ENCODE data around the gene SH3BGRL3.

SH3BGRL3 gene

DNA sequence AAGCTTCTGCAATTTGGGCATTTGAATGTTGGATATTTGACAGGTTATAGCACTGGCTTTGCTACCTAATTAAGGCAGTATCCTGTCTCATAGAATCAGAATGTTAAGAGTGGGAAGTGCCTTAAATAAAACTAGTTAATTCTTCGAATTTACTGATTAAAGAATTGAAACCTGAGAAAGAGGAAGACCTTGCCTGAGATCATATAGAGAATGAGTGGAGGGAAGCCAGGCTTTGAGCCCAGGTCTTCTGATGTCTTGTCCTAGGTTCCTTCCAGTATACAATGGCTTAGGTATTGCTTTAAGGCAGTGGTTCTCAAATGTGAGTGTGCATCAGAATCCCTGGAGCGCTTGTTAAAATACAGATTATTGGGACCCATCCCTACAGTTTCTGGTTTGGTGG is 20.9 kb upstream of the SH3BGRL3 start:
- peaks cover 25% of the 10 kb centered on the region for H4K20me1 ChIP-seq (ENCODE audit: insufficient read depth, low read length, poor library complexity, severe bottlenecking)
- peaks cover 29% of the 10 kb centered on the region for H3K79me2 ChIP-seq (ENCODE audit: insufficient read depth, low read length)
- H2AFZ ChIP-seq (ENCODE audit: low read length) = no peak overlapping the region
- H3F3A ChIP-seq (ENCODE audit: low read depth) = no peaks in the 10 kb centered on the region
- H3K4me3 ChIP-seq (ENCODE audit: low read length, poor library complexity, severe bottlenecking) = no peak overlapping the region
- H3K9me2 ChIP-seq (replicated peaks; ENCODE audit: low read depth, low read length) = no peaks in the 10 kb centered on the region
- H3K4me2 ChIP-seq (ENCODE audit: low read depth, low read length, poor library complexity, severe bottlenecking) = no peak overlapping the region
- peaks cover 92% of the 10 kb centered on the region for H3K36me3 ChIP-seq (ENCODE audit: insufficient read depth, low read length)
- no peaks in the 10 kb centered on the region for H3K27me3 ChIP-seq (ENCODE audit: insufficient read depth, low read length, poor library complexity, severe bottlenecking)
- TF ChIP-seq EZH2phosphoT487 (IDR thresholded peaks at IDR 0.05; ENCODE audit: borderline replicate concordance) = no peak
- TF ChIP-seq, protein P1, sequence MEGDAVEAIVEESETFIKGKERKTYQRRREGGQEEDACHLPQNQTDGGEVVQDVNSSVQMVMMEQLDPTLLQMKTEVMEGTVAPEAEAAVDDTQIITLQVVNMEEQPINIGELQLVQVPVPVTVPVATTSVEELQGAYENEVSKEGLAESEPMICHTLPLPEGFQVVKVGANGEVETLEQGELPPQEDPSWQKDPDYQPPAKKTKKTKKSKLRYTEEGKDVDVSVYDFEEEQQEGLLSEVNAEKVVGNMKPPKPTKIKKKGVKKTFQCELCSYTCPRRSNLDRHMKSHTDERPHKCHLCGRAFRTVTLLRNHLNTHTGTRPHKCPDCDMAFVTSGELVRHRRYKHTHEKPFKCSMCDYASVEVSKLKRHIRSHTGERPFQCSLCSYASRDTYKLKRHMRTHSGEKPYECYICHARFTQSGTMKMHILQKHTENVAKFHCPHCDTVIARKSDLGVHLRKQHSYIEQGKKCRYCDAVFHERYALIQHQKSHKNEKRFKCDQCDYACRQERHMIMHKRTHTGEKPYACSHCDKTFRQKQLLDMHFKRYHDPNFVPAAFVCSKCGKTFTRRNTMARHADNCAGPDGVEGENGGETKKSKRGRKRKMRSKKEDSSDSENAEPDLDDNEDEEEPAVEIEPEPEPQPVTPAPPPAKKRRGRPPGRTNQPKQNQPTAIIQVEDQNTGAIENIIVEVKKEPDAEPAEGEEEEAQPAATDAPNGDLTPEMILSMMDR (conservative IDR thresholded peaks at IDR 0.05; ENCODE audit: low read length) = no peak
- no peak overlapping the region for H3K9ac ChIP-seq (ENCODE audit: low read depth, low read length, poor library complexity, severe bottlenecking)
- H3K9me3 ChIP-seq (ENCODE audit: insufficient read depth, low read depth, low read length) = no peaks in the 10 kb centered on the region
- no peaks in the 10 kb centered on the region for H3K4me1 ChIP-seq (ENCODE audit: insufficient read depth, low read length, poor library complexity, severe bottlenecking)

DNA sequence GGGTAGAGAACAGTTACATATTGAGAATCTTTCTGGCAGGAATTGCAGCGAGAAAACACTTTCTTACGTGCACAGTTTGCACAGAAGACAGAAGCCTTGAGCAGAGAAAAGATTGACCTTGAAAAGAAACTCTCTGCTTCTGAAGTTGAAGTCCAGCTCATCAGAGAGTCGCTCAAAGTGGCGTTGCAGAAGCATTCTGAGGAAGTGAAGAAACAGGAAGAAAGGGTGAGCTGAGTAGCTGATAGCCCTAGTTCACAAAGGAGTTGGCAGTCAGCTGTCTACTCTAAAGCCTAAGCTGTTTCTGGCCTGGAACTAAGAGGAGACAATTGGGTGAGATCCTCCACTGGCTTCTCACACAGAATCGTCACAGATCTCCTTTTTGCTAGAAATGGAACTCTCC is 20.3 kb upstream of the SH3BGRL3 start:
- Histone ChIP-seq H3K79me2 (ENCODE audit: insufficient read depth, low read length) (peaks cover 23% of the 10 kb centered on the region), H3K9me3 (ENCODE audit: insufficient read depth, low read depth, low read length) (no peaks in the 10 kb centered on the region), H3K27me3 (ENCODE audit: insufficient read depth, low read length, poor library complexity, severe bottlenecking) (no peaks in the 10 kb centered on the region), H3K9ac (ENCODE audit: low read depth, low read length, poor library complexity, severe bottlenecking) (no peak overlapping the region), H4K20me1 (ENCODE audit: insufficient read depth, low read length, poor library complexity, severe bottlenecking) (peaks cover 19% of the 10 kb centered on the region), H3K4me2 (ENCODE audit: low read depth, low read length, poor library complexity, severe bottlenecking) (no peak overlapping the region), H3K36me3 (ENCODE audit: insufficient read depth, low read length) (peaks cover 94% of the 10 kb centered on the region), H3K4me3 (ENCODE audit: low read length, poor library complexity, severe bottlenecking) (no peak overlapping the region), H3F3A (ENCODE audit: low read depth) (no peaks in the 10 kb centered on the region), H3K4me1 (ENCODE audit: insufficient read depth, low read length, poor library complexity, severe bottlenecking) (no peaks in the 10 kb centered on the region), H3K9me2 (replicated peaks; ENCODE audit: low read depth, low read length) (no peaks in the 10 kb centered on the region), H2AFZ (ENCODE audit: low read length) (no peak overlapping the region)
- no peak for TF ChIP-seq EZH2phosphoT487 (IDR thresholded peaks at IDR 0.05; ENCODE audit: borderline replicate concordance)
- TF ChIP-seq, protein P1 (conservative IDR thresholded peaks at IDR 0.05; ENCODE audit: low read length) = no peak

DNA sequence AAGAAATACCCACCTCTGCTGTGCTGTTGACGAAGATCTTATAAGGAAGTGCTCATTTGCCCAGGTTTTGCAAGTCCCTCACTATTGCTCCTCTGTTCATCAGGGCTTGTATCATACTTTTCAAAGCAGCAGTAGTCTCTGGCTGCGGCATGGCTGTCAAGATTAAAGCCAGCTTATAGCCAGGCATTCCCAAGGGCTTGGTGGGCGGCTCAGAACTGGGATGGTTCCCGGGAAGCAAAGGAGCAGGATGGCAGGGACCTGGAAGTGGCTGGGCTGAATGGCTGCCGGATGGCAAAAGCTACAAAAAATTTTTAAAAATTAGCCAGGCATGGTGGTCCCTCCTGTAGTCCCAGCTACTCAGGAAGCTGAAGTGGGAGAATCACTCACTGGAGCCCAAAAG is 16.7 kb upstream of the SH3BGRL3 start:
- TF ChIP-seq EZH2phosphoT487 (IDR thresholded peaks at IDR 0.05; ENCODE audit: borderline replicate concordance) = no peak
- TF ChIP-seq, protein P1 (conservative IDR thresholded peaks at IDR 0.05; ENCODE audit: low read length) = no peak
- H3K36me3 ChIP-seq (ENCODE audit: insufficient read depth, low read length) = peaks cover 93% of the 10 kb centered on the region
- H4K20me1 ChIP-seq (ENCODE audit: insufficient read depth, low read length, poor library complexity, severe bottlenecking) = no peaks in the 10 kb centered on the region
- no peaks in the 10 kb centered on the region for H3K27me3 ChIP-seq (ENCODE audit: insufficient read depth, low read length, poor library complexity, severe bottlenecking)
- no peaks in the 10 kb centered on the region for H3K4me1 ChIP-seq (ENCODE audit: insufficient read depth, low read length, poor library complexity, severe bottlenecking)
- no peaks in the 10 kb centered on the region for H3F3A ChIP-seq (ENCODE audit: low read depth)
- no peak overlapping the region for H2AFZ ChIP-seq (ENCODE audit: low read length)
- H3K9me2 ChIP-seq (replicated peaks; ENCODE audit: low read depth, low read length) = no peaks in the 10 kb centered on the region
- H3K79me2 ChIP-seq (ENCODE audit: insufficient read depth, low read length) = no peaks in the 10 kb centered on the region
- H3K4me3 ChIP-seq (ENCODE audit: low read length, poor library complexity, severe bottlenecking) = no peak overlapping the region
- no peak overlapping the region for H3K4me2 ChIP-seq (ENCODE audit: low read depth, low read length, poor library complexity, severe bottlenecking)
- H3K9ac ChIP-seq (ENCODE audit: low read depth, low read length, poor library complexity, severe bottlenecking) = no peak overlapping the region
- no peaks in the 10 kb centered on the region for H3K9me3 ChIP-seq (ENCODE audit: insufficient read depth, low read depth, low read length)
